Liver (tissue), 9 donors: ENCODE results near the gene LAMC3. TPM values are rescaled to one million over a fixed set of nuclear protein-coding genes. Genes with fewer than 3 reads are reported as not detected.

ENCODE experiments used
- DNase-seq: peaks from one replicate; pipeline ENCODE4 v3.0.0-alpha.2; 2017; ENCODE audit warnings: low spot score
- H3K27ac ChIP-seq, 2 donors: one replicate each; pipeline ENCODE4 v1.7.0; 2013; ENCODE audit warnings: inconsistent platforms in 2 of 2, low read length in 2 of 2, control low read depth in 1 of 2, low read depth in 1 of 2, mild to moderate bottlenecking in 1 of 2
- H3K27me3 ChIP-seq, 4 donors: one replicate each; pipeline versions ENCODE4 v1.6.1 to v1.7.0; 2013; ENCODE audit warnings: low read length in 3 of 4, inconsistent platforms in 1 of 4, mild to moderate bottlenecking in 1 of 4, moderate library complexity in 1 of 4; ENCODE audit not compliant: control insufficient read depth in 4 of 4, insufficient read depth in 4 of 4
- H3K36me3 ChIP-seq, 4 donors: one replicate each; pipeline versions ENCODE4 v1.6.1 to v1.7.0; 2013; ENCODE audit warnings: low read length in 3 of 4, mild to moderate bottlenecking in 3 of 4, low read depth in 1 of 4, moderate library complexity in 1 of 4; ENCODE audit not compliant: control insufficient read depth in 4 of 4, insufficient read depth in 3 of 4
- H3K4me1 ChIP-seq, 4 donors: one replicate each; pipeline versions ENCODE4 v1.6.1 to v1.7.0; 2013; ENCODE audit warnings: low read length in 3 of 4, mild to moderate bottlenecking in 3 of 4, moderate library complexity in 1 of 4; ENCODE audit not compliant: control insufficient read depth in 4 of 4, insufficient read depth in 4 of 4
- H3K4me3 ChIP-seq, 3 donors: one replicate each; pipeline versions ENCODE4 v1.6.1 to v1.7.0; 2013; ENCODE audit warnings: low read length in 3 of 3, control low read depth in 1 of 3, low read depth in 1 of 3, mild to moderate bottlenecking in 1 of 3
- H3K9ac ChIP-seq, 2 donors: one replicate each; pipeline ENCODE4 v1.7.0; 2013; ENCODE audit warnings: low read length in 2 of 2, mild to moderate bottlenecking in 2 of 2, moderate library complexity in 2 of 2, control low read depth in 1 of 2, low read depth in 1 of 2
- H3K9me3 ChIP-seq, 4 donors: one replicate each; pipeline versions ENCODE4 v1.6.1 to v1.7.0; 2013; ENCODE audit warnings: low read length in 3 of 4; ENCODE audit not compliant: control insufficient read depth in 4 of 4
- CTCF ChIP-seq: fragments of 150-350 bp; IDR thresholded peaks from 2 replicates; pipeline ENCODE4 v1.5.1; 2017; ENCODE audit warnings: improper control_type of control experiment, low read depth, low read length; ENCODE audit not compliant: missing input control
- HNF4A ChIP-seq, 2 donors: conservative IDR thresholded peaks; 2 replicates each; pipeline ENCODE4 v1.6.1; 2016; ENCODE audit warnings: antibody characterized with exemption in 2 of 2, mild to moderate bottlenecking in 2 of 2
- HNF4G ChIP-seq: IDR thresholded peaks from 2 replicates; pipeline ENCODE4 v1.6.1; 2016; ENCODE audit warnings: antibody characterized with exemption
- RAD21 ChIP-seq, 2 donors: IDR thresholded peaks; 2 replicates each; pipeline ENCODE4 v1.6.1; 2016; ENCODE audit warnings: antibody characterized with exemption in 2 of 2, mild to moderate bottlenecking in 2 of 2
- REST ChIP-seq: IDR thresholded peaks from 2 replicates; pipeline ENCODE4 v1.6.1; 2016; ENCODE audit warnings: antibody characterized with exemption, mild to moderate bottlenecking
- RXRA ChIP-seq, 2 donors: IDR thresholded peaks; 2 replicates each; pipeline ENCODE4 v1.6.1; 2017 to 2018; ENCODE audit warnings: antibody characterized with exemption in 2 of 2, mild to moderate bottlenecking in 1 of 2
- SP1 ChIP-seq: IDR thresholded peaks from 2 replicates; pipeline ENCODE4 v1.6.1; 2018; ENCODE audit warnings: antibody characterized with exemption, mild to moderate bottlenecking
- TAF1 ChIP-seq: conservative IDR thresholded peaks from 2 replicates; pipeline ENCODE4 v1.6.1; 2016; ENCODE audit warnings: antibody characterized with exemption, mild to moderate bottlenecking
- YY1 ChIP-seq: IDR thresholded peaks from 2 replicates; pipeline ENCODE4 v1.6.1; 2016; ENCODE audit warnings: antibody characterized with exemption, mild to moderate bottlenecking
- WGBS: extraction: QIAGEN DNeasy Blood & Tissue Kit; methylation state at CpG from one replicate; pipeline ENCODE4 v1.1.7; 2013; 5-methylcytosine and 5-hydroxymethylcytosine counted together
- polyA plus RNA-seq, 2 donors: library from polyadenylated mRNA; stranded (reverse) in 1 of 2; unstranded in 1 of 2; fragments of 200-250 nt in 1 of 2; fragments of >200 nt in 1 of 2; fragmentation: Nextera tagmentation in 1 of 2; extraction: Ambion mirVana in 1 of 2; gene quantifications; one replicate each; pipeline versions ENCODE4 v1.2.1 to v1.2.3, GENCODE V29; 2013 to 2015
- total RNA-seq, 2 donors: library from RNA; depleted of rRNA; stranded (reverse); fragments of >200 nt; gene quantifications; one replicate each; pipeline ENCODE4 v1.2.3, GENCODE V29; 2014
- donor health status: healthy.
- donor health status: healthy.
- donor health status: healthy.
- donor health status: healthy.
- donor health status: healthy.

The LAMC3 gene
- total and polyA plus RNA-seq, 4 donors = 1.4 to 5.9 (median 2.9) TPM

DNA sequence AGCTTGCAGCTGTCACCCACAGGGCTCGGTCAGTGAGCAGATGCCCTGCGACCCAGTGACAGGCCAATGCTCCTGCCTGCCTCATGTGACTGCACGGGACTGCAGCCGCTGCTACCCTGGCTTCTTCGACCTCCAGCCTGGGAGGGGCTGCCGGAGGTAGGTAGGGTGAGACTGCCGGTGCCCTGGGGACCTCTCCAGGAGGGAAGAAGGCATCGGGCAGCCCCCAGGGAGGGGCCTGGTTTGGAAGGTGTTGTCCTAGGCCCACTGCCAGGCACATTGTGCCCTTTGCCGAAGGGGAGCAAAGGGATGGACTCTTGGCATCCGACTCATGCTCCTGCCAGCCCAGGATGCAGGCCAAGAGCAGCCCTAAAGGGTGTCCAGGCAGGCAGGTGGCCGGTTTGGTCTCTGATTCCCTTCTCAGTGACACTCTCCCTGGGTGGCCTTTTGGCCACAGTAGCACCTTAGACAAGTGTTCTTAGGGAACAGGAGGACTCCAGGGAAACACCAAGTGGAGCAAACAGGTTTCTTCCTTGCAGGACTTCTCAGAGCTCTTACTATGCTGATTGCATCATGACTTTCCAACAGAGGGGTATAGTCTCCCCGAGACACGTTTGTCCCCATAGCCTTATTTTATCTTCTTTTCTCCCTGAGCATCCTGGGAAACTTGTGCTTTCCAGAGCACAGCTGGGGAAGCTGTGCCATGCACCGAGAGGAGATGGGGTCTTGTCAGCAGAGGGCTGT lies 59.3 kb downstream of the LAMC3 start:
- DNase-seq = no peak
- Histone ChIP-seq H3K9ac (no peak overlapping the region), H3K27ac (no peak overlapping the region), H3K36me3 (no peaks in the 10 kb centered on the region), H3K4me3 (no peak overlapping the region), H3K4me1 (peaks cover 0 to 15% (median 13%) of the 10 kb centered on the region in 4 donors), H3K27me3 (no peaks in the 10 kb centered on the region), H3K9me3 (no peaks in the 10 kb centered on the region)
- TF ChIP-seq HNF4G (no peak), TAF1 (no peak), HNF4A (conservative IDR thresholded peaks at IDR 0.05) (peak; percentile 77 to 80), CTCF (no peak), SP1 (peak; percentile 52), YY1 (no peak), RXRA (IDR thresholded peaks at IDR 0.05) (peak; percentile 38 to 78)
- 33% methylated on average over 14 of the region's 14 CpGs for WGBS

GRCh38 chr9:131069699-131070098 lies 60.7 kb downstream of the LAMC3 start:
- peaks cover 0 to 15% (median 13%) of the 10 kb centered on the region in 4 donors for H3K4me1 ChIP-seq
- no peaks in the 10 kb centered on the region for H3K9me3 ChIP-seq
- H3K9ac ChIP-seq = no peak overlapping the region
- H3K36me3 ChIP-seq = no peaks in the 10 kb centered on the region
- no peak for TF ChIP-seq REST
- no peak for TF ChIP-seq RAD21 (IDR thresholded peaks at IDR 0.05)
- TF ChIP-seq RXRA (IDR thresholded peaks at IDR 0.05) = no peak
- TF ChIP-seq CTCF = no peak
- H3K27me3 ChIP-seq = no peaks in the 10 kb centered on the region
- no peak overlapping the region for H3K4me3 ChIP-seq
- DNase-seq = no peak
- WGBS = 92% methylated on average over 15 of the region's 15 CpGs
- H3K27ac ChIP-seq = no peak overlapping the region
